NCI-H1930 (cell line): ENCODE measurements around the gene FRMD4B.

Experiments
- DNase-seq, 2 experiments: peaks; one replicate each; lab custom pipeline; 2025; lab: John Stamatoyannopoulos, UW

Gene FRMD4B

DNA sequence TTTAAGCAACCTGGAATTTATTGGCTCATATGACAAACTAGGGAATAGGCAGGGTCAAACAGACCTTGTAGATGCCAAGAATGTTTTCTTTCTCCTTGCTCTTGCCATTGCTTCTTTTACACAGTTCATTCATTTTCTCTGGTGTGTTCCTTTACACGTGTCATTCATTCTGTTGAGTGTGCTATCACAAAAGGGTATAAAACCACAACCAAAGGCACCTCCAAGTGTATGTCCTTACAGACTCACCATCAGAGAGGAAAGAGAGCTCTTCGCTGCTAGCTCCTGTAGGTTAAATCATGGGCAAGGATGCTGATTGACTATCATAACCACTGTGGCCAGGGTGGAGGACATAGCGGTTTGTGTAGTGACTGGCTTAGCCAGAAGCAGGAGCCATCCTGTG is 19.2 kb upstream of the FRMD4B start:
- no peak for DNase-seq

DNA sequence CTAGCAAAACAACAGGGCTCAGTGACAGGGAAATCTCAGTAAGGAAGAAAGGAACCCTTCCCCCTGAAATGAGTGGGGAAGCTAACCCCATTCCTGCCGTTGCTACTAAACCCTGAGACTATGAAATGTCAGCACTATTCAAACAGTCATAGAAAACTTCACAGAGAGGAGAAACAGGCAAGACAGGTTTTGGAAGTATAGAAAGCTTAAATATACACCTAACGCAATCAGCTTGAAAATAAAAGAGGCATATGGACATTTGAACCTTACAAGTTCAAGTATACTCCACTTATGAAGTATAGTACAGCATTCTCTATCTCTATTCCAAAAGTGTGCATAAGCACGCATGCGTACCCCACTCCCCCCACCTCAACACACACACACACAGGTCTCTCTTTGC is 17.6 kb upstream of the FRMD4B start:
- no peak for DNase-seq

DNA sequence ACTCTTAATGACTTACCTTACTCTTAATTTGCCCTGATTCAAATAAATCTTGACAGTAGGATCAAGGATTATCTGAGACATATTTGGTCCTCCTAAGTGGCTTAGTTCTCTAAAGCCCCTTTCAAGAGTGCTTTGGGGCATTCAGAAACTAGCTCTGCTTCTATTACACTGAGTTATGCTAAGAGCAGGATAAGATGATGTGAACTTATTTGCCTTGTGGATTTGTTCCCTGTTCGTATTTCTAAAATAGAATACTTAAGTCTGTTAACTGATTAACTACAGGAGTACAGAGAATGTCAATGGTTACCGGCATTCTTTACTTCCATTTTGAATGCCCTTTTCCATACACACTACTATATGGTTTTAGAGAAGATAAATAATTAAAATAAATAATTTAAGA is 14.8 kb upstream of the FRMD4B start:
- no peak for DNase-seq

DNA sequence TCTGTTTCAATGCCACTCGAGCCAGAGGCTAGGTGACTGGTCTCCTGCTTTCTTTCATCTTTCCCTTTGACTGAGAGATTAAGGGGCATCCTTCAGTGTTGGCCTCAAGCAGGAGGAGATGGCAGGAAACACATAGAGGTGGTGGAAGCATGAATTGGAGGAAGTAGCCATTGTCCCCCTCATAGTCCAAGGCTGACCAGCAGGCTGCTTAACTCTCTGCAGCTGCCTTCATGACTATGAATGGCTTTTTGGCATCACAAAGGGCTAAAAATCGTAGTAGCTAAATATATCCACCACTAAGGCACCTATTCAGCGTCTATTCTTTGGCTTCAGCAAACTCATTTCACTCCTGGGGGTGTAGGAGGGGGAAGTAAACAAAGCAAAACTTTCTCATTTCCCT is 7.0 kb upstream of the FRMD4B start:
- no peak for DNase-seq

DNA sequence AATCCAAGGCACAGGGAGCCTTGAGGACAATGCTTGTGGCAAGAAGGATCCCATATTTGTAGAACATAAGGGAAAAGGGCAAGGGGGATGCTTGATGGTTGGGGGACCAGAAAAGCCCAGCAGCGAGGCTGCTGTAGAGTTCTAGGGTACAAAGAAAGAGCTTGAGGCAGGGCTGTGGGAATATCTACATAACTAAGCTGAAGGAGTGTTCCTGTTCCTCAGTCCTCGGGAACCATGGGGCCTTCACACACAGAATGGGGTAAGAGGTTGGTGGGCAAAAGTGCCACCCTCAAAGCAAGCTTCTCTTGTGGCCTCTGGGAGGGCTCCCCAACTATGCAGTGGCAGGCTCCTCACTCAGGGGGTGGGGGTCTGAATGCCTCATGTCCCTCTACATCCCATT is 6.5 kb upstream of the FRMD4B start:
- DNase-seq, result no peak

DNA sequence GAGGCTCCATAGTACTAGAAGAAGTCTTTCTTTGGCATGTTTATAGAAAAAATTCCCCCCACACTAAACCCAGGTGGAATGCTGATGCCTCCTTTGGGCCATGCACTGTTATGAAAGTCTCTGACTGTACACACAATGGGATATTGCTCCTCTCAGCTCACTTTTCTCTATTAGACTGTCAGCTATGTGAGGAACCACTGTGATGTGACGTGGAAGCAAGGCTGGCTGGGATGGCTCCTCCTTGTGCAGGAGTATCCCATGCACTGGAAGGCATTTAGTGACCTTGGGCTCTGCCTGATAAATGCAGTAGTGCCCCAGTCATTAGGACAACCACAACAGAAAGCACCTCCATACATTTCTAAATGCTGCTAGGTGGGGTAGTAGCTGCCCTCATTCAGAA is 5.7 kb upstream of the FRMD4B start:
- DNase-seq, result no peak

DNA sequence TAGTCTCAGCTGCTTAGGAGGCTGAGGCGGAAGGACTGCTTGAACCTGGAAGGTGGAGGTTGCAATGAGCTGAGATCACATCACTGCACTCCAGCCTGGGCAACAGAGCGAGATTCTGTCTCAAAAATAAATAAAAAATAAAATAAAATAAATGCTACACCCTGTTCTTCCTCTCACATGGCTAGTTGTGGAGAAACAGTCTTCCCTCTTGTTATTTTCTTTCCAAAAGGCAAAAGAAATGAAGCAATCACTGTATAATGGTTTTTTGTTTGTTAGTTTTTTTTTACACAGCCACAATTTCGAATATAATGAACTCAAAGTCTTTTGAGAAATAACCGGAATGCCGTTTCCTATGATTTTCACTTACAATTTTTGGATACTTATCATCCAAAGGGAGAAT is 4.9 kb upstream of the FRMD4B start:
- no peak for DNase-seq

DNA sequence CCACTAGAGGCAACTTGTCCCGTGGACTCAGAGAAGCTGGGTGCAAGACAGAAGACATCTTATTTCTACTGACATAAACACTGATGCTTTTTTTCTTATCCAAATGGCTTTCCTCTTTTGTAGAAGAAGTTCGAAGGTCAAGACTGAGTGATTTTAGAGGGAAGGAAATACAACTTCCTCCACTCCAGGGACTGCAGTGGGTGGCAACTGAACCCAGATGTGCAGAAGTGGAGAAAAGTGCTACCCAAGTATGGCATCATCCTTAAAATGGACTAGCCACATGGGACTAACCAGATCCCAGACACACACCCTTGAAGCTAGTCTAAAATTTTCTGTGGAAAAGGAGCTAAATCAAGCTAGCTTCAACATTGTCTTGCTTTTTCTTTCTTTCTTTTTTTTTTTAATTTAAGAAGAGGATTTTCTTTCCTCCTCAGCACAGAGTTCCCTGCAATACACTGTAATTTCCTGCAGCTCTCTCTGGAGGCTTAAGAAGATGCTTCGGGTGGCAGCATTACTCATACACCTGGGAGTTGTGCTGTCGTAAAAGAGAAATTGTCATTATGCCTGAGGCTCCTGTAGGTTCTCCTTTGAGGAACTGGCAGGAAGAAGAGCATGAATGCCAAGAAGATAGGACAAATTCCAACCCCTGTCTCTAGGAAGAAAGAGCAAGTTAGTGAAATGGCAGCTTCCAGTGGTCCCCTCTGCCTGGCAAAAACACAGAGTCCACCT is 3.8 kb upstream of the FRMD4B start:
- DNase-seq, result no peak

DNA sequence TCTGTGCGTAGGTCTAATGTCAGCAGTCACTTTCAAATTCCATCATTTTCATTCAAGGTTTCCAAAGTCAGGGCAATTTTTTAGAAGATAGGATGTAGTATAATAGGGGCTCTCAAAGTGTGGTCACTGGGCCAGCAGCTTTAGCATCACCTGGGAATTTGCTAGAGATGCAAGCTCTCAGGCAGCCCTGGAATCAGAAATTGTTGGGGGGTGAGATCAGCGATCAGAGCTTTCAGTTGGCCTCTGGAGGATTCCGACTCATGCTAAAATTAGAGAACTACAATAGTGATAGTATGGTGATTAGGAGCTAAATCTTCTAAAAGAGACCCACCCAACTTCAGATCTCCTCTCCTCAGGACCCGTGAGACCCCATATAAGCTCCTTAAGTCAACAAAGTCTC is 2.4 kb upstream of the FRMD4B start:
- no peak for DNase-seq

DNA sequence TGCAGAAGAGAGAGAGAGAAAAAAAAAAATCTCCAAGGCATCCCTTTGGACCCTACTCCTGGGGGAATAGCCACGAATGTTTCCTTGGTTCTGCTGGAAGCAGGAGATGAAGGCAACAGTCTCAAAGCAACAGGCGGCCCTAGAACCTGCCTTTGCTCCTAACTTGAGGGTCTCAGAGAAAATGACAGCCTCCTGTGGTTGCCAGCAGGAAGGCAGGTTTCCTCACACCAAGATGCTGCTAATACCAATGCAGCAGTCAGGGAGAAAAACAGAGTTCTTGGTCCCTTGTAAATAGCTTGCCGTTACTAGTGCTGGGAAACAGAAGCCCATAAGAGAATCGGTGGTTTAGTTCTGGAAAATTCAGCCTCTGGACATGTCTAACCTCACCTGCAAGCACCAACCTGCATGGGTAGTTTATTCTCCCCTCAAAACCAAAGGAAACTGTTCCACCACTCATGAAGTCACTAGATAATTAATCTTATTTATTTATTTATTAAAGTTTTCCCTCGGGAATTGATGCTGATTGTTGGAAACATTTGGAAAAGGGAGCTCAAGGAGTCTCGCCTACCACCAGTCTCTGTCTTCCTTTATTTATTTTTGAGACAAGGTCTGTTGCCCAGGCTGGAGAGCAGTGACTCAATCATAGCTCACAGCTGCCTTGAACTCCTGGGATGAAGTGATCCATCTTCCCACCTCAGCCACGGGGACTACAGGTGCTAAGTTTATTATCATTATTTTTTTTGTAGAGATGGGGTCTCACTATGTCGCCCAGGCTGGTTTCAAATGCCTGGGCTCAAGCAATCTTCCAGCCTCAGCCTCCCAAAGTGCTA is 883 bp upstream of the FRMD4B start:
- no peak for DNase-seq

DNA sequence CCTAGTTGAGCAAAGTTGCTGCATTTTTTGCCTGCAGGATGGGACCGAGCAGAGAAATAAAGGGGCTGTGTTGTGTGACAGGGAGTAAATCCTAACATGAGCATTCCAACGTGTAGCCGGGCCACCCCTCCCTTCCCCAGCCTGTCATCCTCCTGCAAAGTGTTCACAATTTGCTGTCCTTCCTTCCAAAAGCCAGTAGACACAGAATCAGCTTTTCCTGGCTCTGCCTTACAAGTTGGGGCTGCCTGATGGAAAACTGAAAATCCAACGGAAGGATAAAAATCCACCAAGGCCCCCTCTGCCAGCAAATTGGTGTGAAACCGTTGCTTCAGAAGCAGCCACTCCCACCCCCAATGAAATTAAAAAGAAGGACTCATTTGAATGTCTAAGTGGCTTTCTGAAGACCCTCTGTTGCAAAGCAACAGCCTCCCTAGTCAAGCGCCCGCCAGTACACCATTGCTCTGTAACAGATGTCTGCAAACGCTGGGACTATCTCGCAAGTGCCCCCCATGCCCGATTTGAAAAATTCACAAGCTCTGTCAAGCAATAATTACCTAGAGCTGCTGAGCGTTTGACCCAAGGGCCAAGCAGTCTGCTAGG is 665 bp downstream of the FRMD4B start:
- DNase-seq, result no peak

DNA sequence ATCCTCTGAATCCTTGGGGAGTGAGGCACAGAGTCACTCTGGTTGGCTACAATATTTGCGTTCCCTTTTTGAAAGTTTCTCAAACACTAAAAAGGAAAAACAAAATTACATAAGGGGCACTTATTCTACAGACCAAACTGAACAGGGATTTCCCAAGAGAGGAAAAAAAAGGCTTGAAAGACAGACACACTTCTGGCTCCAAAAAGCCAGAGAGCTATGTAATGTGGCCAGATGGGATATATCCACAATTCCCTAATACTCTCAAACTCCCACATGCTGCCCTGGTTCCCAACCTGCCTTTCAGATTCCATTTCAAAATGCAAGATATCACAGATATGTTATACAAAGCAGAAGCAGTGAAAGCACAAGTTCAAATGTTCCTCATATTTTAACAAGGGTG is 1.6 kb downstream of the FRMD4B start:
- DNase-seq, result no peak

DNA sequence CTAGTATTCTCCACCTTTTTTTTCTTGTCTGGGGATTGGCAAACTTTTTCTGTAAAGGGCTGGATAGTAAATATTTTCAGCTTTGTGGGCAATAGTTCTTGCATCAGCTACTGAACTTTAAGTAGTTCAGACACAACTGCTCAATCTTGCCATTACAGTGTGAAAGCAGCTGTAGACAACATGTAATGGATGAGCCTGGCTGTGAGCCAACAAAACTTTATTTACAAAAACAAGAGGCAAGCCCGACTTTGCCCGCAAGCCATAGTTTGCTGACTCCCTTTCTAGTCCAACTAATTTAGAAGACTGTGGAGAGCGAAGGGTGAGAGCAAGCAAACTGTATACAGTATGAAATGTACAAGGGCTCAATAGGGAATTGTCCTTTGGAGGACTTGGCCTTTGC is 6.2 kb downstream of the FRMD4B start:
- DNase-seq, result no peak

DNA sequence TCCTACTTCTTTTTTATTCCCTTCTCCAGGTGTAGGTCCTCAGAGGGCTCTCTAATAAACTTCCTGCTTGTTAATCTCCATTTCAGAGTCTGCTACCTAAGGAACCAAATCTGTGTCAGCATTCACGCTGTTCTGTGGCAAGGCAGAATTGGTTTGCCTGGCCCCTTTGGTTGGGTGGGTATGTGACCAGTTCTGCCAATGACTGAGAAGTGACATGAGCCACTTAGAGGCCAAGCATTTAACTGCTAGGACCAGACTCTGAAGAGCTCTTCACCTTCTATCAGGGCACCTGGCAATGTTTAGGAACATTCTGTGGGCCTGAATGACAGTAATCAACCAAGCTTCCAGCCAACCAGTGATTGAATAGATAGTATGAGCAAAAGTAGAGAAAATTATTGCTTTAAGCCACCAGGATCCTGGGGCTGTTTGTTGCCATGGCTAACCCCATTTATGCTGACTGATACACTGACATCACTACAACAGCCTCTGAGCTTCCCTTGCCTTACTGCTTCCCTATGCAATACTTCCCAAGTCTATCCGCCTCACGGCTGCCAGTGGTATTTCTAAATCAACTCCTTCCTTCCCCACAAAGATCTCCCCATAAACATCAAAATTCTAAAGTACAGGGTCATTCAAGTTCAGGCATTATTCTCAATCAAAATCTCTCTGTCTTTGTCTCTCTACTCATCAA is 7.6 kb downstream of the FRMD4B start:
- no peak for DNase-seq

DNA sequence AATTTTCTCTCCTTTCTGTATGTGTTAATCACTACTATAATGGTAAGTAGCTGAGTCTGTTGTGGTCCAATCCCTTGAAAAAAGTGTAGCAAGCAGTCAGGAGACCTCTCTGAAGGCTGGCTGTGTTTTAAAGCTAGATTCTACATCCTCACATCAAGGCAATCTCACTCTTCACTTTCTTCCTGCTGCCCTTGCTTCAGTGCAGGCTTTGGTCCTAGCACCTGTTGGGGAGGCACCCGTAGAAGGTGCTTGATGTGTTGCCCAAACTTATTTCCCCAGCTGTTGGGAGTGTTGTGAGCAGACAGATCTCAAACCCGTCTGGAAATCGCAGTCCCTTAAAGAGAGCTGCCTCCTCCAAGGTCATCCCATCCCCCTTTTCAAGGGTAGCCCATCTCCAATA is 8.6 kb downstream of the FRMD4B start:
- DNase-seq, result no peak

DNA sequence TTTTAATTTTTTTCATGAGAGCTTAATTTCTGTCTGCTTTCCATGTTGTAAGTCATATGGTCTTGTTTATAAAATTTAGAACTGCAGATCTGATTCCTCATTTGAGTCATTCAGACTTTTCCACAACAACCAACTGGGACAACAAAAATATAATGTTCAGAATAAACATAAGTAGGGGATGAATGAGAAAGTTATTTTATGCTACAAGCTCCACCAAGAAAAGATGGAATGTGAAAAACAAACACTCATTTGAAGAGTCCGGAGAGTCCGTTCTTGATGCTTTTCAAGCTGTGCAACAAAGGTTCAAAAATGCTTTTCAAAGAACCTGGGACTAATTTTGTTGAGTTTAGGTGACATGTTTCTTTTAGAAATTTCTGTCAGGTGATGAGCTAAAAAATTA is 9.2 kb downstream of the FRMD4B start:
- DNase-seq, result no peak

DNA sequence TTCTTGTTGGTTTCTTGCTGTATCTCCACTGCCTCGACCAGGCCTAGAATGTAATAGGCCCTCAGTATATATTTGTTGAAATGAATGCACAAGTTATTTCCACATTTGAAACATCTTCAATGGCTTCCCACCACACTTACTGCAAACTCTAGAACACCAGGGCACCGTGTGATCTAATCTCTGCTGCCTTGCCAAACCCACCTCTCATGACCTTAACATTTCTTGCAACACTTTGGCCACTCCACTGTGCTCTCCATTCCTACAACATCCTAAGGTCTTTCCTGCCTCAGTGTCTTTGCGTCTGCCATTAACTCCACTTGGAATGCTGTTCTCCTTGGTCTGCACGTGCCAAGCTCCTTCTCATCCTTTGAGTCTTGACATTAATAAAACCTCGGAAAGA is 14.1 kb downstream of the FRMD4B start:
- no peak for DNase-seq

DNA sequence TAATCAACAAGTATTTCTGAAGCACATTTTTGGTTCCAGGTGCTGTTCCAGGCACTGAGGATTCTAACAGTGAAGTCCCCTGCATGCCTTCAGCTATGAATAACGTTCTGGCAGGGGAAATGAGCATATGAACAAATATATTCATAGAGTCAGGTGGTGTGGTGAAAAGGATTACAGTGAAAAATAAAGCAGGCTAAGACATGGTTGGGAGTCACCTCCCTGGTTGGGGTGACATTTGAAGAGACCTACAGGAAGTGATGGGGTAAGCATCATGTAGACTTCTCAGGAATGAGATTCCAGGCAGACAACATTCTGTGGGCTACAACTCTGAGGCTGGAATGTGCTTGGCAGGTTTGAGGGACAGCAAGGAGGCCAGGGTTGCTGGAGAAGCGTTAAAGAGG is 15.0 kb downstream of the FRMD4B start:
- no peak for DNase-seq

DNA sequence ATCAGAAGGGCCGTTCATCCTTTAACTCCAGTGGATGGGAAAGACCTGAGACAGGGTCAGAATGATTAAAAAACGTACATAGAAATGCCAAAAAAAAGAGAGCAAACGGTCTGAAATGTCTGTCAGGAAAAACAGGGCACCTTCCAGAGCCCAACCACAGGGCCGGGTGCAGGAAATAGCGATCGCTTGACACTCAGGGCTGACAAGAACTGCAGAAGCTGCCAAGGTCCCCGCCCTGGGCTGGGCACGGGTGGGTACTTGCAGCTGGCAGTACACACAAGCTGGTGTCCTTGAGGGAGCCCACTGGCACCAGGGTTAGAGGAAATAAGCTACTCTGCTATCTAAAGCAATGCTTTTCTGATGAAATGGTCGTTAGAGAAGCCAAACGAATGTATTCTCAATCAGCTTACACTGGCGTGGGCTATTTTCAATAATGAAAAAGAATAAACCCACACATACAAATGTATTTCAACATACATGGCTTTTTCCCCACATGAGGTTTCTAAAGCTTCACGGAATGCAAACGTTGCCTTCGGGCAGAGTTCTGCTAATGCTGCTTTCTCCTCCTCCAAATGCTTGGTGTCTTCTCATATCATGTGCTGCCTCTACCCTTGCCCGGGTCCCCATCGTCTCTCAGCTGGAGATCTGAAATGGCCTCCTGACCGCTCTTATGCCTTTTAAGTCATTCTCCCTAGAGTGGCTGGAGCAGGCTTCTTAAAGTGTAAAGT is 15.6 kb downstream of the FRMD4B start:
- no peak for DNase-seq

DNA sequence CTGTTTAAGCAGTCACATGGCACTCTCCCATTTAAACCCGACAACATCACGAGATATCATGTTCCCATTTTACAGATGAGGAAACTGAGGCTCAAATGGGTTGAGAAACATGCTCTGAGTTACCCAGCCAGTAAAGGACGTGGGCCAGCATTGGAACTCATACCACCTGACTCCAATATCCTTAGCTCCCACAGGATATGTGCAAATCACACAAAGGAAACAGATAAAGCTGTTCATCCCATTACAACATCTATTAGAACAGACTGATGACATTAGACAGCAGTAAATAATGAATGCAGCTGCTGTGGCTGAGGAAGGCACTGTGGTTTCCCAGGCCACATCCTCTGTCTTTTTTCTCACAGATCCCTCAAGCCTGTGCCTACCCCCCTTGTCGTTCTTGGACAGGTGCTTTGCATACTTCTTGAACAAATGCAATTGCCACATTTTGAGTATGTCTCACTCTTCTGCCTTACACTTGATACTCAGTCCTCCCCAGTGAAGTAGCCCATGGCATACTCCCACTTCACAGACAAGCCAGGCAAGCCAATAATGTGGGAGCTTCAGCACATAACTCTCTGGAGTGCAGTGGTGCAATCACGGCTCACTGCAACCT is 17.7 kb downstream of the FRMD4B start:
- no peak for DNase-seq

DNA sequence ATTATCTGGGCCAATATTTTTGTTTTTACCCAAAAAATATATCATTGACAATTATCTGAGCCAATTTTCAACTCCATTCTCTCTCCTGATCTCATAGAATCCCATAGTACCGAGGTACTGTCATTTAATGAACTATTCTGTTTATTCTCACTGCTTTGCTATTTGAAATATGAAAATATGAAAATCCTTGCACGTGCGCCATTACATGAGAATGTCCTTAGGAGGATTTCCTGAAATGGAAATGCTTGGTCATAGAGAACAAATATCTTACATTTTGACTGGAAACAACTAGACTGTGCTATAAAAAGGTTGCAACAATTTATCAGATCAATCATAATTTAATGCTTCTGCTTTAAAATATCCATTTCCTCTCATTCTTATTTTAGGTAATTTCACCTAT is 18.3 kb downstream of the FRMD4B start:
- no peak for DNase-seq

DNA sequence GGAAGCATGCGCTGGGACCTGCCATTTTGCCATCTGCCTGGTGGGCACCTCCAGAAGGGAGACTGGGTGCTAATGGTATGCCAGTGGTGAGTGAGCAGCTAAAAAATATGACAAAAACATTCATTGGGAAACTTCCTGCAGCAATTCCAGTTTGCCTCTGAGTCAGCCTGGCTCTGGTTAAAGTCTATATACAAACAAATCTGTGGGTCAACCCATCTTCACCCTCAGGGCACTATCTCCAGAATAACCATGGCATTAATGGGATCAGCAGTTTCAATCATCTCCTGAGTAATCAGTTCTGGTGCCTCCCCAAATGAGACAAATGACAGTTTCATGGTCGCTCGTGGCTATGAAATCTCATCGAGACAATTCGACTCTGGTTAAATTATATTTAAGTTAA is 21.5 kb downstream of the FRMD4B start:
- no peak for DNase-seq
